ENCODE data around the gene PSMB2.

GRCh38 chr1:35661474-35661795, 20.1 kb upstream of the PSMB2 start:
- no peak for TF ChIP-seq REST (IDR thresholded peaks at IDR 0.05; ENCODE audit: low read depth)
- no peak for TF ChIP-seq ZFX (IDR thresholded peaks at IDR 0.05)
- no peak for TF ChIP-seq ELF1 (IDR thresholded peaks at IDR 0.05; ENCODE audit: borderline replicate concordance, low read depth)
- TF ChIP-seq, protein P1, sequence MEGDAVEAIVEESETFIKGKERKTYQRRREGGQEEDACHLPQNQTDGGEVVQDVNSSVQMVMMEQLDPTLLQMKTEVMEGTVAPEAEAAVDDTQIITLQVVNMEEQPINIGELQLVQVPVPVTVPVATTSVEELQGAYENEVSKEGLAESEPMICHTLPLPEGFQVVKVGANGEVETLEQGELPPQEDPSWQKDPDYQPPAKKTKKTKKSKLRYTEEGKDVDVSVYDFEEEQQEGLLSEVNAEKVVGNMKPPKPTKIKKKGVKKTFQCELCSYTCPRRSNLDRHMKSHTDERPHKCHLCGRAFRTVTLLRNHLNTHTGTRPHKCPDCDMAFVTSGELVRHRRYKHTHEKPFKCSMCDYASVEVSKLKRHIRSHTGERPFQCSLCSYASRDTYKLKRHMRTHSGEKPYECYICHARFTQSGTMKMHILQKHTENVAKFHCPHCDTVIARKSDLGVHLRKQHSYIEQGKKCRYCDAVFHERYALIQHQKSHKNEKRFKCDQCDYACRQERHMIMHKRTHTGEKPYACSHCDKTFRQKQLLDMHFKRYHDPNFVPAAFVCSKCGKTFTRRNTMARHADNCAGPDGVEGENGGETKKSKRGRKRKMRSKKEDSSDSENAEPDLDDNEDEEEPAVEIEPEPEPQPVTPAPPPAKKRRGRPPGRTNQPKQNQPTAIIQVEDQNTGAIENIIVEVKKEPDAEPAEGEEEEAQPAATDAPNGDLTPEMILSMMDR (IDR thresholded peaks at IDR 0.05 in 2 of 3, conservative IDR thresholded peaks at IDR 0.05 in 1 of 3; ENCODE audit: borderline replicate concordance in 1 of 3, insufficient read depth in 1 of 3, low read depth in 2 of 3, low read length in 2 of 3): no peak

All from HCT116 (cell line).